Suprapubic skin (tissue), 4 donors: Measurements from ENCODE around the gene PRSS1. TPM values are rescaled to one million over a fixed set of nuclear protein-coding genes. Genes with fewer than 3 reads are reported as not detected.
"Not testable (repeated sequence)": the region's sequence is repeated elsewhere in the genome, so short reads cannot be mapped to it uniquely, and the experiment has no call there.

Experiments used
- DNase-seq, 2 donors: peaks; one replicate each; pipeline ENCODE4 v3.0.0-alpha.2; 2019; ENCODE audit warnings: low spot score in 2 of 2
- H3K27ac ChIP-seq: fragments of 200-600 bp; sonication (generic); one replicate; pipeline ENCODE4 v1.5.1; 2019
- H3K27me3 ChIP-seq: fragments of 200-600 bp; sonication (generic); one replicate; pipeline ENCODE4 v1.5.1; 2019
- H3K36me3 ChIP-seq: fragments of 200-600 bp; sonication (generic); one replicate; pipeline ENCODE4 v1.5.1; 2019
- H3K4me1 ChIP-seq: fragments of 200-600 bp; sonication (generic); one replicate; pipeline ENCODE4 v1.5.1; 2019
- H3K4me3 ChIP-seq: fragments of 200-600 bp; sonication (generic); one replicate; pipeline ENCODE4 v1.5.1; 2019; ENCODE audit warnings: mild to moderate bottlenecking
- H3K9me3 ChIP-seq: fragments of 200-600 bp; sonication (generic); one replicate; pipeline ENCODE4 v1.5.1; 2019
- CTCF ChIP-seq, 2 donors: fragments of 200-600 bp in 1 of 2; fragments of 450-650 bp in 1 of 2; sonication (generic) in 1 of 2; IDR thresholded peaks; one replicate each; pipeline ENCODE4 v1.5.1; 2016 to 2019; ENCODE audit warnings: antibody characterized with exemption in 2 of 2, mild to moderate bottlenecking in 1 of 2, moderate library complexity in 1 of 2
- EP300 ChIP-seq: sonication (generic); formaldehyde crosslinking; IDR thresholded peaks from one replicate; pipeline ENCODE4 v1.6.1; 2017; ENCODE audit warnings: antibody characterized with exemption
- POLR2A ChIP-seq, 2 donors: fragments of 450-650 bp; IDR thresholded peaks; one replicate each; pipeline ENCODE4 v1.6.1; 2017; ENCODE audit warnings: antibody characterized with exemption in 2 of 2, mild to moderate bottlenecking in 2 of 2, moderate library complexity in 2 of 2
- POLR2AphosphoS5 ChIP-seq, 3 donors: sonication (generic); formaldehyde crosslinking; IDR thresholded peaks; one replicate each; pipeline ENCODE4 v1.6.1; 2017; ENCODE audit warnings: antibody characterized with exemption in 3 of 3
- WGBS: methylation state at CpG from one replicate; pipeline ENCODE4 v1.1.5; 2018; 5-methylcytosine and 5-hydroxymethylcytosine counted together
- total RNA-seq, 4 donors: library from RNA; depleted of rRNA; stranded (reverse); fragments of >200 nt; gene quantifications; one replicate each; pipeline ENCODE4 v1.1.0, GENCODE V29; 2016

The PRSS1 gene
- total RNA-seq, 4 donors from 2014 or later = not detected

GRCh38 chr7:142767451-142767850, 18.2 kb downstream of the PRSS1 start:
- no peaks in the 10 kb centered on the region for H3K36me3 ChIP-seq
- H3K27me3 ChIP-seq = peaks cover 5% of the 10 kb centered on the region
- H3K4me3 ChIP-seq = no peak overlapping the region
- H3K4me1 ChIP-seq = no peaks in the 10 kb centered on the region
- no peak overlapping the region for H3K27ac ChIP-seq
- TF ChIP-seq CTCF (IDR thresholded peaks at IDR 0.05) (no peak), POLR2A (IDR thresholded peaks at IDR 0.05) (no peak), POLR2AphosphoS5 (IDR thresholded peaks at IDR 0.05) (no peak), EP300 (no peak)
- H3K9me3 ChIP-seq = no peaks in the 10 kb centered on the region
- 73% methylated on average over 3 of the region's 3 CpGs for WGBS
- no peak for DNase-seq

- no peaks in the 10 kb centered on the region for H3K9me3 ChIP-seq
- DNase-seq = no peak
- peaks cover 5% of the 10 kb centered on the region for H3K27me3 ChIP-seq
- no peaks in the 10 kb centered on the region for H3K36me3 ChIP-seq
- H3K4me1 ChIP-seq = no peaks in the 10 kb centered on the region
- no peak overlapping the region for H3K27ac ChIP-seq
- TF ChIP-seq EP300 (no peak), POLR2AphosphoS5 (IDR thresholded peaks at IDR 0.05) (no peak), POLR2A (IDR thresholded peaks at IDR 0.05) (no peak), CTCF (IDR thresholded peaks at IDR 0.05) (no peak)
- H3K4me3 ChIP-seq = no peak overlapping the region
- WGBS = 91% methylated on average over 1 of the region's 1 CpG
Measured at GRCh38 chr7:142767861-142768260, 18.6 kb downstream of the PRSS1 start.

DNA sequence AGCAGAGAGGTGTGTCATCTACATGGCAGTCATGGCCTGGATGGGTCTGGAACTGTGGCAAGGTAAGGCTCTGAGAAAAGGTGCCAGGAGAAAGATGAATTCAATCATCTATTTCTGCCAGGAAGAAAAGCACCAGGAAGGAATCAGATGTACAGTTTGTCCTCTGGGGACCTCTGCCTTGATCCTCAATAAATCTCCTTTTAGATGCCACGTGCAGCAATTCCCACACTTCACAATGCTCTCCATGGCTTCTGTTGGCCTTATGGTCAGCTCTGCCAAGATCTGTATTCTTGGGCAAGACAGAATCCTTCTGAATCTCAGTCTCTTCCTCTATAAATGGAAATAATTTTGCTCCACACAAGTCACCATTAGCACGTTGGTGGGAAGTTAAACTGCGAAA, 19.6 kb downstream of the PRSS1 start:
- not testable (repeated sequence) for H3K4me3 ChIP-seq, H3K36me3 ChIP-seq, H3K27me3 ChIP-seq, H3K27ac ChIP-seq, H3K9me3 ChIP-seq, H3K4me1 ChIP-seq, DNase-seq
- 80% methylated on average over 3 of the region's 3 CpGs for WGBS

DNA sequence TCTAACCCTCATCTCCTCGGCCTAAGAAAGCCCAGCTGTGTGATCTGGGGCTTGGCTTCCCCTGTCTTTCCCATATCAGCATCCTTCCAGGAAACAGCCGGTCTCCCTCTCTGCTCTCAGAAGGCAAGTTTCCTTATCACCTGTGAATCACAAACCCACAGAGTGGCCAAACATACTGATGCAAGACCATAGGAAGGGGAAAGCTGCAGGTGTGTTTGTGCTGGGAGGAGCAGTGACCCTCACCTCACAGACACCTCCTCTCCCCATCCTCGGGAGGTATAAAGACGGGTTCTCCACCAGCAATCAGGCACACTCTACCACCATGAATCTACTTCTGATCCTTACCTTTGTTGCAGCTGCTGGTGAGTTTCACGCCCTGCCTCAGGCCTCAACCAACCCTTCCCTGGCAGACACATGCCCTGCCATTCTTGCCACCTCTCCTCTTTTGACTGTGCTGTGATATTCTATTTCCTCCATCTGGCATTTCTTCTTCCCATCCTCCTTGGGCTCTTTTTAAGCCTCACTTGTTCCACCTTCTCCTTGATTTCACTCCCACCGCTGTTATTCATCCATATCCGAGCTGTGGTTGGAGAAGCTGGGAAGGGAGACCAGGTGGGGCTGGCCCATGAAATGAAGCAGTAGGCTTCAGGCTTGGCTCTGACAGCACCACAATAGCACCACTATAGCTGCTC, 21.5 kb downstream of the PRSS1 start, which contains the start of gene PRSS2:
PRSS2 (plus strand) TSS at position 310 of the 692 bp plus-strand sequence; CDS start at position 323, 13 bp downstream.
- no peak for DNase-seq
- WGBS = 83% methylated on average over 7 of the region's 7 CpGs
- Histone ChIP-seq H3K36me3 (no peaks in the 10 kb centered on the region), H3K4me1 (no peaks in the 10 kb centered on the region), H3K9me3 (no peaks in the 10 kb centered on the region), H3K4me3 (no peak within 1 kb of the TSS), H3K27me3 (peaks cover 5% of the 10 kb centered on the region), H3K27ac (no peak within 1 kb of the TSS)
- TF ChIP-seq EP300 (no peak), POLR2AphosphoS5 (IDR thresholded peaks at IDR 0.05) (no peak), CTCF (IDR thresholded peaks at IDR 0.05) (no peak), POLR2A (IDR thresholded peaks at IDR 0.05) (no peak)

GRCh38 chr7:142771353-142771723, 22.1 kb downstream of the PRSS1 start:
- no peak for TF ChIP-seq POLR2A (IDR thresholded peaks at IDR 0.05)
- TF ChIP-seq CTCF (IDR thresholded peaks at IDR 0.05) = no peak
- TF ChIP-seq POLR2AphosphoS5 (IDR thresholded peaks at IDR 0.05) = no peak
- no peak for TF ChIP-seq EP300
- Histone ChIP-seq H3K36me3 (no peaks in the 10 kb centered on the region), H3K27me3 (peaks cover 5% of the 10 kb centered on the region), H3K4me3 (no peak overlapping the region), H3K9me3 (no peaks in the 10 kb centered on the region), H3K4me1 (no peaks in the 10 kb centered on the region), H3K27ac (no peak overlapping the region)
- no peak for DNase-seq
- 66% methylated on average over 5 of the region's 5 CpGs for WGBS

- Histone ChIP-seq H3K4me1 (no peaks in the 10 kb centered on the region), H3K36me3 (no peaks in the 10 kb centered on the region), H3K9me3 (no peaks in the 10 kb centered on the region), H3K27ac (no peak overlapping the region), H3K4me3 (no peak overlapping the region), H3K27me3 (peaks cover 5% of the 10 kb centered on the region)
- 70% methylated on average over 6 of the region's 6 CpGs for WGBS
- DNase-seq = no peak
- no peak for TF ChIP-seq EP300
- TF ChIP-seq CTCF (IDR thresholded peaks at IDR 0.05) = no peak
- no peak for TF ChIP-seq POLR2A (IDR thresholded peaks at IDR 0.05)
- TF ChIP-seq POLR2AphosphoS5 (IDR thresholded peaks at IDR 0.05) = no peak
Measured at GRCh38 chr7:142772051-142772450, 22.8 kb downstream of the PRSS1 start.
